HG03095 (cell line): ENCODE measurements around the gene PP2D1.
A peak's percentile ranks its signal among the peaks of the same experiment; 100 is the strongest.
"Not testable (repeated sequence)": the region's sequence is repeated elsewhere in the genome, so short reads cannot be mapped to it uniquely, and the experiment has no call there.

Source experiments
- ATAC-seq: cut with Tn5 transposase; IDR thresholded peaks from one replicate; pipeline ENCODE4 v1.9.1; 2021; ENCODE audit warnings: moderate library complexity; ENCODE audit not compliant: unreplicated experiment

Gene PP2D1

DNA sequence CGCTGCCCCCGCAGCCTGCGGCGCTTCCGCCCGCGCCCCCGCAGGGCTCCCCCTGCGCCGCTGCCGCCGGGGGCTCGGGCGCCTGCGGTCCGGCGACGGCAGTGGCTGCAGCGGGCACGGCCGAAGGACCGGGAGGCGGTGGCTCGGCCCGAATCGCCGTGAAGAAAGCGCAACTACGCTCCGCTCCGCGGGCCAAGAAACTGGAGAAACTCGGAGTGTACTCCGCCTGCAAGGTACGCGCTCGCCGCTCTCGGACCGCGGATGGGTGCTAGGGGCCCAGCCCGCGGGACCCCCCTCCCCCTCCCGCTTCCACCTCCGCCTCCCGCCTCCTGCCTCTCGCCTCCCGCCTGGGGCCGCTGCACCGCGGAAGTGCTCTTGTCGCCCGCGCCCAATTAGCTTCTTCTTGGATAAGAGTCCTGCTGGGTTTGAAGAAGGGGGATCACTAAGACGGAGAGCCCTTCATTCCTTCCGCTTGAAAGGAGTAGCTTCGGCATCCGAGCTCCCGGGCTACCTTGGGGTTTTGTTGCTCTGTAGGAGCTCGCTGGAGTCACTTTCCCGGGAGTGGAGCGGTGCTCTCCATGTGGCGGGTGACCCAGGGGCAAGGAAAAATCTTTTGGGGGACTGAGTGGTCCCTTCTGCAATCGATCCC is 28.6 kb upstream of the PP2D1 start:
- peak; percentile 39 for ATAC-seq

DNA sequence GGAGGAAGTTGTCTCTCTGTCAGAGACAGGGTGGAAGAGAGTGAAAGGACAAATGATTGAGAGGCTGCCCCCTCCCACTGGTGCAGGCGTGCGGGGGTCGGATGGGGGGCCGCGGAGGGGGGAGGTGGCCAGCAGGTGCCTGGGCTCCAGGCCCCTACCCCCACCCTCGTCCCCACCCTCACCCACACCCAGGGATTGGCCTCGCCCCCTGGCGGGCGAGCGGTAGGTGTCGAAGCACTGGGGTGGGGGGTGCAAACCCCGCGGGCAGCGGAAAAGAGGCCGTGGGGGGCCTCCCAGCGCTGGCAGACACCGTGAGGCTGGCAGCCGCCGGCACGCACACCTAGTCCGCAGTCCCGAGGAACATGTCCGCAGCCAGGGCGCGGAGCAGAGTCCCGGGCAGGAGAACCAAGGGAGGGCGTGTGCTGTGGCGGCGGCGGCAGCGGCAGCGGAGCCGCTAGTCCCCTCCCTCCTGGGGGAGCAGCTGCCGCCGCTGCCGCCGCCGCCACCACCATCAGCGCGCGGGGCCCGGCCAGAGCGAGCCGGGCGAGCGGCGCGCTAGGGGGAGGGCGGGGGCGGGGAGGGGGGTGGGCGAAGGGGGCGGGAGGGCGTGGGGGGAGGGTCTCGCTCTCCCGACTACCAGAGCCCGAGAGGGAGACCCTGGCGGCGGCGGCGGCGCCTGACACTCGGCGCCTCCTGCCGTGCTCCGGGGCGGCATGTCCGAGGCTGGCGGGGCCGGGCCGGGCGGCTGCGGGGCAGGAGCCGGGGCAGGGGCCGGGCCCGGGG is 27.9 kb upstream of the PP2D1 start, which contains the start of gene KAT2B:
Gene KAT2B (plus strand): TSS at position 682 of the 783 bp plus-strand sequence. CDS start 32 bp downstream, at position 714.
- ATAC-seq, result peak; percentile 50

DNA sequence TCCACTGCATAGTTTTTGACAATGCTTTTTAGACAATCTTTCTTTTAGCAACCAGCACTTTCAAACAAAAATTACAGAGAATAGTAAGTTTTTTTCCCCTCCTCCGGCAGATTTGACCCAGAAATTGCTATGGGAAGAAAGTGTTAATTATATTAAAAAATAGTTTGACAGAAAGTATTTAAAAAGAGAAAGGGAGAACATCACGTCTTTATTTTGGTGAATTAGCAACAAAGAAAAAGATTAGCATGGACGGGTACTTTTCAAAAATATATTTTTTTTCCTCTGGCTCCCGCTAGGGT is 27.4 kb upstream of the PP2D1 start:
- ATAC-seq, result no peak

DNA sequence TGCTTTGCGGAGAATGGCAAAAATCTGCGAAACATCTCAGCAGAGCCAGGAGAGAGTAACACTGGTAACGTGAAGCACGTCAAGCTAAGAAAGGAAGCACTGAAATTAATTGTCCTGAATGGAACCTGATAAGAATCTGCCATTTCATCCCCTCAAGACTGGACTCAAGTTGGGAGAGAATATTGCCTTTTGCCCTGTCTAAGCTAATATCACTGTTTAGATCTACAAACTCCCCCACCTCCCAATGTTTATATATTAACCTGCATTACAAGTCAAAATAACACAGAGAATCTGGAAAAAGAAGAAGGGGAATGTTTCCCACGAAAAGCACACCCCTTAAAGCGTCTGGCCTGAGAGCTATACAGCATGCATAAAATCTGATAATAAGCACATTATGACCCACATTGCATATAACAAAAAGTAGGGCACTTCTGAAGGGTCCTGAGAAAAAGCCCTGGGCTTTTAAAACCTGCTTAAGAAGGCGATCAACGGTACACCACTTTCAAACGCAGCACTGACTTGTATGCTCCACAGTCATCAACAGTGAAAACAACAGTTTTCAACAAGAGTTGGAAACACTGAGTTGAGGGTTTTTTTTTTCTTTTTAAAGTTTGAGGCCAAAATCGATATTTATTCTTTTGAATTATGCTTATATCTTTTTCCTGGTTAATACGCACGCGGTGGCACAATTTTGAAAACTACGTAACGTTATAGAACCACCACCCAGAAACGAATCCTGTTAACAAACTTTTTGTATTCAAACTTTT is 26.8 kb upstream of the PP2D1 start:
- ATAC-seq, result no peak

DNA sequence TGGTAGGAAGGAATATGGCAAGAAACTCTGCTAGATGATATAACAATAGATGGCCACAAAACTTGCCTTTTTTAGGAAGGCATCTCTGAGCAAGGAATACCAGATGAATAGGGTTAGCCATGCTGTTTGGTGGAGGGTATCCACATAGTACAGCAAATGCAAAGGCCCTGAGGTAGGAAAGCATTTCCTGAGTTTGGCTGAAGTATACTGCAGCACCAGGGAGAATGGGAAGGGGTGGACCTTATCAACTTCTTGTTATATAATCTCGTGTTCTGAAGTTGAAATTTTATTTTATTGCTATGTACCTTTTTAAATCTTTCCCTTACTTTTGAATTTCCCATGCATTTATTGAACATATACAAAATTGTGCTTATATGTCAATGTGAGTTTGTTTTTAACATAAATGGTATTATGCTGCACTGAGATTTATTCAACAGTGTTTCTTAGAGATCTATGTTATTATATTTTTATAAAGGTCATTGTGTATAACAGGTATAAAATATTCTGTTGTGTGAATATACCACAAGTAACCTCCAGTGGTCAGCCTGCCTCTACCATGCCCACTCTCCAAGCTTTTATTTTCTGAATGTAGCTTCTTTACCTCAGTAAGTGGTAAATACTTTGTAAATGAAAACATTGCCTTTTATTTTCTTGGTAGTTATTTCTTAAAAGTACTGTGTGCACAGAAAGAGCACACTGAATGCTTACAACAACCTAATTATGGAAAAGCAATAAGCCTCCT is 25.4 kb upstream of the PP2D1 start:
- no peak for ATAC-seq

DNA sequence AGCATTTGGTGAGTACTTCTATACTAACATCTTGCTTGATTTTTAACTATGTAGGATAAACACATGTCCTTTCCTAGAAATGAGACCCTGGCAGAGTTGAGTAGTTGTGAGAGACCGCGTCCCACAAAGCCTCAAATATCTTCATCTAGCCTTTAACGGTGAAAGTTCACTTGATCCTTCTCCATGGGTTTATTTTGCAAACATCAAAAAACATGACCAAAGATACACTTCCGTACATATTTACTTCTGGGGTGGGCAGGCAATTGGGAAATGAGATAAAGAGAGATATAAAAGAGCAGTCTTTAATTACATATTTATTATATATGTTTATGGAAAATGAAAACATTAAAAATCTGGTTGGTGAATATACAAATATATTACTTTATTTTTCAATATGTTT is 23.0 kb upstream of the PP2D1 start:
- no peak for ATAC-seq

DNA sequence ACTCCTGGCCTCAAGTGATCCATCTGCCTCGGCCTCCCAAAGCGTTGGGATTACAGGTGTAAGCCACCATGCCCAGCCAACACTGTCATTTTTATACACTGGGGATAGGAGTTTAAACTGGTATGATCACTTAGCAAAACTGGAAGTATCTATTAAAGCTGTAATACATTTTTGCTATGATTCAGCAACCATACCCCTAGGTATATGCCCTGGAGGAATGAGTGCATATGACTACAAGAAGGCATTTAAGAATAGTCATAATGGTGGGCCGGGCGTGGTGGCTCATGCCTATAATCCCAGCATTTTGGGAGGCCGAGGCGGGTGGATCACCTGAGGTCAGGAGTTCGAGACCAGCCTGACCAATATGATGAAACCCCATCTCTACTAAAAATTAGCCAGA is 19.9 kb upstream of the PP2D1 start:
- not testable (repeated sequence) for ATAC-seq

DNA sequence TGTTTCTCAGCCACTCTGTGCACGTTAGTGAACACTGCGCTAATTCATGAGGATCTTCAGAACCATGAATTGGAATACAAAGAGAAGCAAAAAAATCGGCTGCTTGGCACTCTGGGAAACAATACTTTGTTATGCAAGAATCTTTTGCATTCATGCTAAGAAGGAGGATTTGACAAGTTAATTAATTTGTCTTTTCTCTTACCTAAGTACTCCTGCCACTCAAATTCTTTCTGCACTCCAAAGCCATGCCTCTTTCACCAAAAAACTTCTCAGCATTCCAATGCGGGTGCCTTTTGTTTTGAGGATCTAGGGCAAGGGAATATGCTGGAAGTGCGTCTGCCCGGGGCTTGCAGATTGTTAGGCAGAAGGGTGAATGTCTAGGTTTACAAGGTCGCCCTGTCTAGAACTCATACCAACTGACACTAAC is 16.9 kb upstream of the PP2D1 start:
- no peak for ATAC-seq

DNA sequence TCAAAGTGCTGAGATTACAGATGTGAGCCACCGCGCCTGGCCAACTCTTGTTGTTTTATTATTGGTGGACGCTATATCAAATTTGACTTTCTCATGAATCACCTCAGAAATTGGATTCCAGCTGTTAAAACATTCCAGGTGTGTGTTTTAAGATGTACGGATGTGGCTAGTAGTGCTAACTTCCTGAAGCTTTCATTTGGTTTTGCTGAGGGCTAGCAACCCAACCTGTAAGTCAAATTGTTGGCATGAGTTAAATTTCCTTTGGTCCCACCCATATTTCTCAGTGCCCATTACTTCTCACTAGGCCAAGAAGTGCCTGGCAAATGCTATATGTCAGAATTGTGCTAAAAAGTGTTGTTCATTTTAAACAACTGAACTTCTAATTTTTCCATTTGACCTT is 15.1 kb upstream of the PP2D1 start:
- ATAC-seq, result no peak

DNA sequence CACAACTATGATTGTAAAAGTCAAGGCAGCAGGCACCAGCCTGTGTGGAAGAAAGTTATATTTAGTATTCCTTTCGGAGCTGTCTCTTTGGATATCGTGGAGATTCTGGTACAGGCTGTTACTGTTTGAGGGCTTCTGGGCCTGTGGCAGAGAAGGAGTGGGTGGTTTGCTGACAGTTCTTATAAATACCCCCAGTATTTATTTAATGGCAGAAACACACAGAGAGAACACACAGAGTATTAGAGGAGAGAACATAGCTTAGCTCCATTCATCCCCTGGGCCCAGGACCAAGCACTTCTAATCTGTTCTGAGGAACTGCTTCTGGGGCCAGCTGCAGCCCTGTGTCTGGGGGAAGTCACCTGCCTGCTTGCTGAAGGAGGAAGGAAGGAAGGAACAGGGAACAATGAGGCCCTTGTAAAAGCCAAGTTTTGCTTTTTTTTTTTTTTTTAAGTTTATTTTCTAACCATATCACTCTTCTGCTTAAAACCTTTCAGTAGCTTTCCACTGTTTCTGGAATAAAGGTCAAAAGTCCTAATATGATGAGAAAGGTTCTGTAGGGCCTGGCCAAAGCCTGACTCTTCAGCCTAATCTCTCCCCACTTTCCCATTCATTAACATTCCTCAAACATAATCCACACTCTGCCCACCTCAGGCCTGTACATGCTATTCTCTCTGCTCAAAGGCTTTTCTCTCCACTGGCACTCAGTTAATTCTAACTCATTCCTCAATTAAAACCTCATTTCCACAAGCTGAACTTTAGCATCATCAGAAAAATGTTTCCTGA is 11.8 kb upstream of the PP2D1 start:
- ATAC-seq, result no peak

DNA sequence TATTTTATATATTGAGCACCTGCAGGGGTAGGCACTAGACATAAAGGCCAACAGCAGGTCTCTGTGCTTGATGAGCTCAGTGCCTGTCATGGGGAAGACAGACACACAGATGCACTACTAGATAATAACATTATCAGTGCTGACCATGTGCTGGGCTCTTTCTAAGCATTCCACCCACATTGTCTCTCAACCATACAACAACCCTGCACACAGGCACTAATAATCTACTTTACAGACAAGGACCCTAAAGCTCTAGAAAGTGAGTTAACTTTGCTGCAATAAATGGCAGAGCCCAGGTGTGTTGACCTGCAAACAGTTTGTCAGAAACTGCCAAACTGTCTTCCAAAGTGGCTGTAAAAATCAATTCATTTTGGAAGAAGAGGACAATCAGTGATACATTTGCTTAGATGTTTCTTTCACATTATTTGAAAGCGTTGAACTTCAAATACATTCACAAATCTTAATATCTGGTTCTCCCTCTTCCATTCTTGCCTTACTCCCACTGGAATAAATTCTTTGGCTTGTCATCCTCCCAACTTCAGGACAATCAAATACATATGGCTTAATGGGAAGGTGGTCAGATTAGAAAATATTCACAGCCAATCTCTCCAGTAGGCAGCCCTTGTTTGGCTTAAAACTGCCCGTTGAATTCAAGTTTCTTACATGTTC is 11.0 kb upstream of the PP2D1 start:
- no peak for ATAC-seq

DNA sequence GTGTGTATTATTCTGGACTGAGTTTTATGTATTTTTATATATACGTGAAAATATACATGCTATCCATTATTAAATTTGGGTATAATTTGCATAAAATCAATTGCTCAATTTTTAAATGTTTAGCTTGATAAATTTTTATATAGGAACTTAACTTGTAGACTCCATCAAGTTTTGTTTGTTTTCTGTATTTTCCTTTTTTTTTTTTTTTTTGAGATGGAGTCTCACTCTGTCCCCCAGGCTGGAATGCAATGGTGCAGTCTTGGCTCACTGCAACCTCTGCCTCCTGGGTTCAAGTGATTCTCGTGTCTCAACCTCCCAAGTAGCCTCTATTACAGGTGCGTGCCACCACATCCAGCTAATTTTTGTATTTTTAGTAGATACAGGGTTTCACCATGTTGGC is 4.0 kb upstream of the PP2D1 start:
- ATAC-seq, result not testable (repeated sequence)

DNA sequence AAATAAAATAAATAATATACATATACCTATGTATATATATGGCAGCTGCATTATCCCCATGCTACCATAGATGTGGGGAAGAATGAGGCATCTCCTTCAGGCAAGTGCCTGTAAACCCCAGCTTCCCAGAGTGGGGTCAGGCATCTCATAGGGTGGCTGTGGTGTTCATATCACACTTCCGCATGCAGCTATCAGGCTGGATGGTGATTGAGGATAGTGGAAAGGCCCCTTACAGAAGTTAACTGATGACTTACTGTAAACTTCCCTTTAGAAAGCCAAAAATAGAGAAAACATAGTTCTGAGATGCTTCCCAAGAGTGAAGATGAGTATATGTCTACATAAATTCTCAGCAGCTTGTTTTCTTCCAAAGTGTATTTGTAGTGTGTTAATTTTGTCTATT is 3.5 kb upstream of the PP2D1 start:
- no peak for ATAC-seq

DNA sequence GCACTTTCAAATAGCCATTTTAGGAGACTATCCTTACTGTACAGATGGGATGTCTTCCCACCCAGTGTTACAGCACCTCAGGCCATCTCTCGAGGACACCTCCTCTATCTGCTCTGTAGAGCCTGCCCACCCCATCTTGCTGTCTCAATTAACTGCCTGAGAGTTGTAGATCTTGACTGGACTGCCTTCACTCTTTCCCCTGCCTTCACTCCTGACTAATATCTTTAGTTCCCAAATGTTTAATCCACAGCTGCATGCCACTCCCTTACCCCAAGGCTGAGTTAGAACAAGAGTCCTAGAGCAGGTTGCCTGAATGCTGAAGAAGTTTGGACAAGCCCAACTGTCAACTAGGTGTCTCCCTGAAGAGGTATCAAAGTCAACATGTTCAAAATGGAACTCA is 1.3 kb upstream of the PP2D1 start:
- no peak for ATAC-seq

DNA sequence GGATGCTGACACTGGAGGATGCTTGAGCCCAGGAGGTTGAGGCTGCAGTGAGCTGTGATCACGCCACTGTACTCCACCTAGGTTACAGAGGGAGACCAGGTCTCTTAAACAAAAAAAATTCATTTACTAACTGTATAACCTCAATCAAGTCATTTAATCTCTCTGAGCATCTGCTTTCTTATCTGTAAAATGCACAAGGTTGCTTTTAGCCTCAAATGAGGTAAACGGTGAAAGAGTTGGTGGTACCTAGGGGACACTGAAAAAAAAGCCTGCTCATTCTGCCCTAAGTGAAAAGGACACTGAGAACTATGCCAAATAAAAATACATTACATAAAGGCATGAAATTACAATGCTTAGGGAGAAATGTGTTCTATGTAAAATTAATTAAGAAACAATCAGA is 3.4 kb downstream of the PP2D1 start:
- no peak for ATAC-seq

DNA sequence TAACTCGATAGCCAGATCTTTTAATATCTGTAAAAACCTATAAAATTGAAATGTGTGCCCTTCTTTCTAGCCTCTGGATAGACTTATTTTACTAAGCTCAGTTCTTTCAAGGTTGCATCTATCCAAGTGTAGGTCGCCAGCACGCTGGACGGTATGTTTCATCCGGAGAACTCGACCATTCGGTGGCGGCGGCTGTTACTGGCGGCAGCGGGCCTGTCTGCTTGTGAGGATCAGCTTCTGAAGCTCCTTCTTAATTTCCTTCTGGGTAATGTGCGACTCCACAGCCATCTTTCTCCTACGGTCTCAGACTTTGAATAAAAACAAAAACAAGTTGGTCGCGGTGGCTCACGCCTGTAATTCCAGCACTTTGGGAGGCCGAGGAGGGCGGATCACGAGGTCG is 4.1 kb downstream of the PP2D1 start:
- no peak for ATAC-seq

DNA sequence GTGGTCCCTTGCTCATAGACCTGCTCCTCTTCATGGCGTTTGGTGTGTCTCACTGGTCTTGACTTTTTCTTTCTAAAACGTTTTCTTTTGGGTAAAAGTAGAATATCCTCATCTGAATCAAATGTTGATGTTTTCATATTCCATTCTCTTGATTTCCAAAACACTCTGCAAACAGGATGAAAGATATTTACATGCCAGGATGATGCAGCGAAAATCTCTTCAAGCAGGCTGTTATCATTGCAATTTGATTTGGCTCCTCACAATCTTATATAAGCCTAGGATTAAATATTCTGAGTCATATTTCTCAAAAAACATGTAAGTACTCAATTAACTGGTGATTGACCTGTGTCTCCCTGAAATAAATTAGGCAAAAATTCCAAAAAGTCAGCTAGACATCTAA is 10.1 kb downstream of the PP2D1 start:
- no peak for ATAC-seq

DNA sequence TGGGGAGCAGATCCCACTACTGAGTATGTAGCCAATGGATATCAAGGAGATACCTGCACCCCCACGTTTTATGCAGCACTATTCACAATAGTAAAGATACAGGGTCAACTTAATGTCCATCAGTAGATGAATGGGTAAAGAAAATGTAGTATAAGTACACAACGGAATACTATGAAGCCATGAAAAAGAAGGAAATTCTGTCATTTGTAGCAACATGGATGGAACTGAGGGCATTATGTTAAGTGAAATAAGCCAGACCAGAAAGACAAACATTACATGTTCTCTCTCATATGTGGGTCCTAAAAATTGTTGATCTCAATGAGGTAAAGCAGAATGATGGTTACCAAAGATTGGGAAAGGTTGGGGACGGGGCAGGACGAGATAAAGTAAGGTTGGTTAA is 14.6 kb downstream of the PP2D1 start:
- ATAC-seq, result no peak

DNA sequence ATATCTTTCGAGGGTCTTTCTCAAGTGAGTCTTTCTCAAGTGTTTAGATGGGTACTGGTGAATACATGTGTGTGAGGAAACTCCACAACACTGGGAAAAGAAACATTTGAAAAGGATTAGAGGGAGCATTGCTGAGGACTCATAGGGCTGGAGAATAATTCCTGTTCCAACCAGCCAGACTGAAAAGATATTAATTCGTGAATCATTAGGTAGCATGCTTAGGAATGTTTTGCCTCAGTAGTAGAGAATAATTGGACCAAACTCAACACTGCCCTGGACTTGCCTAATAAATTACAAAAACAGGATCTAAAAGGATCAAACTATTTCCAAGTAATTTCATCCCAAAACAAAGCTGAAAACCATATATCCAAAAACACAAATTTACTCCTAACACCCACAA is 17.3 kb downstream of the PP2D1 start:
- no peak for ATAC-seq

DNA sequence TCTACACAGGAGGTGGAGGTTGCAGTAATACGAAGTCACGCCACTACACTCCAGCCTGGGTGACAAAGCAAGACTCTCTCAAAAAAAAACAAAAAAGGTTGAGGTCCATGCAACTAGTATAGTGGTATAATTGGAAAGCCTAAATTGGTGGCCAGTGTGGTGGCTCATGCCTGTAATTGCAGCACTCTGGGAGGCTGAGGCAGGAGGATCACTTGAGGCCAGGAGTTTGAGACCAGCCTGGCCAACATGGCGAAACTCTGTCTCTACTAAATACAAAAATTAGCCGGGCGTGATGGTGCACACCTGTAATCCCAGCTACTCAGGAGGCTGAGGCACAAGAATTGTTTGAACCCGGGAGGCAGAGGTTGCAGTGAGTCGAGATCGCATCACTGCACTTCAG is 23.2 kb downstream of the PP2D1 start:
- not testable (repeated sequence) for ATAC-seq
